Smooth muscle cell of trachea (primary cell): ENCODE data around the gene TMEM140. TPM values are rescaled to one million over a fixed set of nuclear protein-coding genes. Genes with fewer than 3 reads are reported as not detected.

Source experiments
- total RNA-seq: library from RNA; depleted of rRNA; stranded (reverse); fragments of >200 nt; gene quantifications from 2 replicates; pipeline ENCODE4 v1.2.1, GENCODE V29; 2014

The TMEM140 gene
- total RNA-seq: 14.1 and 30.1 TPM in 2 replicates

DNA sequence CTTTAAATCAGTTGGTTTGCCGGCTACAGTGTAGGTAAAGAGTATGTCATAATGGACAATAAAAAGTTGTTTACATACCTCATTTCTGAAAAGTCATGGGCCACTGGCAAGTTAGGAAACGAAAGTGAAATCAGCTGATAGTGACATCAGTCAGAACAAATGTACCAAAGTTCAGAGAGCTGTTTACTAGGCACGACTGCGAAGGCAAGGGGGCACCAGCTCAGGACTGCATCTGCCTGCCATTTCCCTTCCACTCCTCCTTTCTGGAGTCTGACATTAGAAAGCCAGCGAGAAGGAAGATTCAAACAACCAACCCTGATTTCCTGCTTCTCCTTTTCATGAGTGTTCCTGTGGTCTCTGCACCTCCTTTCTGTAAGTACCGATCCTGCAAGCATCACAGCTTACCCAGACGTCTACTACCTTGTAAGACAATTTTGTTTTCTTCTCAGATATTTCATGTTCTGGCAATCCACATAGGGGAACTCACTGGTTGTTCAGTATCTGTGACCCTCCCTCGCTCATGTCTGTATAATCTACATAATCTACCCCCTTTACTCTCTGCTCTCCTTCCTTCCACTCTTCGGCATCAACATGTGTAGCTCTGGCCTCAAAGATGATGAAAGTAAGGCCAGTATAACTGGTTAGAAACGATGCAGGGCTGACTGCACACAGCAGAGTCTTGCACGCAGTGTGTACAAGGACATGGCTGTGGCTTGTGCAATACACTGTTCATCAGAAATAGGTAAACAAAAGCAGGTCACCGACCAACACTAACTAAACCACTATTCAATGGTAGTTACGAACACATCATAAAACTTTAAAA is at the start of gene TMEM140:
Gene TMEM140 (plus strand): TSS at position 174 of the 823 bp plus-strand sequence. CDS start 16,370 bp downstream, outside the sequence.

DNA sequence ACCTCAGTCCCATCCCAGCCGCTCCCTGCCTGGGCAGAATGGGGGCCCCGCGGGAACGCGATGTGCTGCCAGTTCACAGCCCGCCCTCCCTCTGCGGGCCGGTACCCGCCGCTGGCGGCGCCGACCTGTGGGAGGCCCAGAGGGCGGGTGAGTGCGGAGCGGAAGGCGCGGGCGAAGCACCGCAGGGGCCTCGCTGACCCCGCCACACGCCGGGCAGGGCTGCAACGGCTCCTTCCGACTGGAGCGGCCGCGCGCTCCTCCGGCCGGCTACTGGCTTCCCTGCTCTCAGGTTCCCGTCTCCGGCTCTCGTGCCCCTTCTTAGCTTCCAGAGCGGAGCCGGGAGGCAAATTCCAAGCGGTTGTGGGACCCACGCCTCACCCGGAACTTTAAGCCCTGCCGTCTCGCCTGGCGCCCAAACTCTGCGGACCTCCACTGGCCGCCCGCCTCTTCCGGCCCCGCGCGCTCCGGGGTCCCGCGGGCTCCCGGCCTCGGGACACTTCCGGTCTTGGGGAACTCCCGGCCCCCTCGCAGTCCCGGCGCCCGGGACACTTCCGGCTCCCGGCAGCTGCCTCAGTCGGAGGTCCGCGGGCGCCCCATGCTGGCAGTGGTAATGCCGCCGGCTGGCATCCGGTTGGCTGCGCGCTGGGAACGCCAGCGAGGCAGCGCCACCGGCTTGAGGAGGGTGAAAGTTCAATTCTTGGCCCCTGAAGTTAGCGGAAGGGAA is 22.6 kb downstream of the TMEM140 start, which contains the start of gene CYREN:
Gene CYREN (minus strand): TSS at position 434 of the 724 bp plus-strand sequence. CDS start 1,785 bp downstream, outside the sequence.

DNA sequence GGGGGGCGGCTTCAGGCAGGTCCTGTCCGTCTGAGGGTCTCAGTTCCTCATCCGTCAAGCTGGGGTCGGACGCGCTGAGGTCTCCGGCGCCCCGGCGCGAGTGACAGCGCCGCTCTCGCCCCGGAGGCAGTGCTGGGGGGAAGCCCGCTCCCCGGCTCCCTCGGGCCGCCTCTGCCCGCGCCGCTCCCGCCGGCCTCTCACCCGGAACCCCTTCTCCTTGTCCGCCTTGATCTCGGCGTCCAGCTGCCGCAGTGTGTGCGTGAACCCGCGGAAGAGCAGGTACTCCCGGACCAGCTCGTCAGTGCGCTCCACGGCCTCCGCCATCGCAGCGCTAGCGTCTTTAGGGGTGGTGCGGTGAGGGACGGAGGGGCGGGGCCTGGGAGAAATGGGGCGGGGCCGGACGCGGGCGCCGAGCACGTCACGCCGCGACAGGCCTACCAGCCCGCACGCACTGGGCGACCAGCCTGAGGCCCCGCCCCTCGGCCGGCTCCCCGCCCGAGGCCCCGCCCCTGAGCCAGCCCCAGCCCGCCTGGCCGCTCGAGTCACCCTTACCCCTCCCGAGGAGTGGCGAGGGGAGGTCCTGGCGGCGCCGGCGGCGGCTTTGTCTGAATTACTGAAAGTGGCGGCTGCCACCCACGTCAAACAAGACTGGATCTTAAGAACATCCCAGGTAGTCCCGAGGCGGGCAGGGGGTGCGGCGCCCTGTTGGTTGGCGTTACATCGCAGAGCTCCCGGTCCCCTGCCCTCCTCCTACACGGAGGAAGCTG is 63.5 kb downstream of the TMEM140 start, which contains the start of gene WDR91:
Gene WDR91 (minus strand): TSS at position 348 of the 767 bp plus-strand sequence. CDS start 24 bp downstream, at position 324.

Other genes starting within 250 kb of the TMEM140 start
- 0.83 and 1.7 TPM in 2 replicates for gene AGBL3, start 161.6 kb upstream of the TMEM140 start, total RNA-seq
- 46.1 and 48.8 TPM in 2 replicates for gene CYREN, start 22.6 kb downstream of the TMEM140 start, total RNA-seq
- gene WDR91, start 63.5 kb downstream of the TMEM140 start, total RNA-seq: 8.3 and 14.1 TPM in 2 replicates
- gene STRA8, start 85.8 kb downstream of the TMEM140 start, total RNA-seq: not detected in 2 replicates